ENCODE measurements around the gene COL8A2.

COL8A2 gene

DNA sequence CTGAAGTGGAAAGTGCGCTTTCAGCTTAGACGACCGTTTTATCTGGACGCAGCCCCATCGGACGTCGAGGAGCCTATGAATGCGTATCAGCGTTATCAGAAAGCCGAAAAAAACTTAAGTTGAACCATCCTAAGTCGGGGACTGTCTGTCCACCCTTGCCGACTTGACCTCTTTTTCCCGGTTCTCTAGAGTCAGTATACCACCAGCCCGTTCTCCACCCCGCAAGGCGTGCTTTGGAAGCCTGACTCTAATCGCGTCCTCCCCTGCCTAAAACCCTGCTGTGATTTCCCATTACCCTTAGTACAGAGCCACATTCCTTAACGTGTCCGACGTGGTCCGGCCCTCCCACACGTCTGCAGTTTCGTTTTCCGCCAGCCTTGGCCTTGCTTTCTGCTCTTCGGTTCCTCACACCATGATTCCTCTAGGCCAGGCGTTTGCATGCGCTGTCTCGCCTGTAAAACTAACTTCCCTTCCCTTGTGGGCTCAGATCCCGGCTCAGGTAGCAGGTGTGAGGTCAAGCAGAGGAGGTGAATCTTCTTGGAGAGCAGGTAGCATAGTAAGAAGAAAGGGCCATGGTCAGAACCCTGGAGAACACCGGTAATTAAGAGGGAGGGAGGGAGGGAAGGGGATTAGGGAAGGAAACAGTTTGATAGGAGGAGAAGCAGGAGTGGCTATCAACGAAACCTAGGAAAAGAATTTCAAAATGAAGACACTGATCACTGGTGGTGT, 35.5 kb downstream of the COL8A2 start:
- no peak for DNase-seq (ENCODE audit: low spot score)

GRCh38 chr1:36088577-36089392, 36.2 kb downstream of the COL8A2 start, which contains the start of gene ADPRS:
Gene ADPRS, plus strand, starts transcription at chr1:36088892. Its CDS starts 13 bp downstream, at chr1:36088905.
- peak; percentile 87 for DNase-seq (ENCODE audit: low spot score)

DNA sequence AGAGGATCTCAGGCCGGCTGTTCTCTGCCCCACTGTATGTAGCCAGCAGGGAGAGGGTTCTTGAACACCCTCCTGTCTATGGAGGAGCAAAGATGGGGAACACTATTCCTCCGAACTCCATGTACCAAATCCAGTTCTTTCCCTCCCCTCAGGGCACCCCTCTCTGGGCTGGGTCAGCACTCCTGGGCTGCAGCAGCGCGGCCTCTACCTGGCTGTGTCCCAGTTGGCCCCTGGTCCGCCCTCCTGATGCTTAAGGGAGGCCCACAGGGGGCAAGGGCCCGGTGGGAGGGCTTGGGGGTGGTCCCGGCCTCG, 36.8 kb downstream of the COL8A2 start:
- DNase-seq (ENCODE audit: low spot score), result no peak

GRCh38 chr1:36087233-36088123, 37.5 kb downstream of the COL8A2 start:
- DNase-seq (ENCODE audit: low spot score), result no peak

DNA sequence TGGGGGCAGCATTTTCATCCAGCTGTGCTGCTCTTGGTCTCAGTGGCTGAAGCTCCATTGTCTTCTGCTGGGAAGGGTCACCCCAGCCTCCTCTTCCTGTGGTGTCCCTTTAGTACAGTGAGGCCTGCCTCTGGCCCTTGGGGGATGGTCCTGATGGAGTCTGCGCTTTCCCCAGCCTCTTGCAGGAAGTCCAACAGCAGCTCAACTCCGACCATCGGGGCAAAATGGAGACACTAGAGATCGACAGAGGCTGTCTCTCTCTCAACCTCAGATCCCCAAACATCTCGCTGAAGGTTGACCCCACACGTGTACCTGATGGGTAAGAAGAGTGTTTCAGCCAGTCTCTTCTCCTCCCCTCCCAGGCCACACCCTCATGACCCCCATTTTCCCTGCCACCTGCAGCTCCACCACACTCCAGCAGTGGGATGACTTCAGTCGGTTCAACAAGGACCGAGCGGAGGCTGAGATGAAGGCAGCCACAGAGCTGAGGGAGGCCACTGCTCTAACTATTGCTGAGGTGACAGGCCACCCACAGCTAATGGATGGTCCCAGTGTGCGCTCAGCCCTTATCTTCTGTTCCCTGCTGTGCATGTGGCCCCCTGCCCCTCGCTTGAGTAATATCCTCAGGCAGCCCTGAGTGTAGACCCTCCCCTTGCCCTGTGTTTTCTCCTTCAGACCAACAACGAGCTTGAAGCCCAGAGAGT, 38.3 kb downstream of the COL8A2 start:
- no peak for DNase-seq (ENCODE audit: low spot score)

DNA sequence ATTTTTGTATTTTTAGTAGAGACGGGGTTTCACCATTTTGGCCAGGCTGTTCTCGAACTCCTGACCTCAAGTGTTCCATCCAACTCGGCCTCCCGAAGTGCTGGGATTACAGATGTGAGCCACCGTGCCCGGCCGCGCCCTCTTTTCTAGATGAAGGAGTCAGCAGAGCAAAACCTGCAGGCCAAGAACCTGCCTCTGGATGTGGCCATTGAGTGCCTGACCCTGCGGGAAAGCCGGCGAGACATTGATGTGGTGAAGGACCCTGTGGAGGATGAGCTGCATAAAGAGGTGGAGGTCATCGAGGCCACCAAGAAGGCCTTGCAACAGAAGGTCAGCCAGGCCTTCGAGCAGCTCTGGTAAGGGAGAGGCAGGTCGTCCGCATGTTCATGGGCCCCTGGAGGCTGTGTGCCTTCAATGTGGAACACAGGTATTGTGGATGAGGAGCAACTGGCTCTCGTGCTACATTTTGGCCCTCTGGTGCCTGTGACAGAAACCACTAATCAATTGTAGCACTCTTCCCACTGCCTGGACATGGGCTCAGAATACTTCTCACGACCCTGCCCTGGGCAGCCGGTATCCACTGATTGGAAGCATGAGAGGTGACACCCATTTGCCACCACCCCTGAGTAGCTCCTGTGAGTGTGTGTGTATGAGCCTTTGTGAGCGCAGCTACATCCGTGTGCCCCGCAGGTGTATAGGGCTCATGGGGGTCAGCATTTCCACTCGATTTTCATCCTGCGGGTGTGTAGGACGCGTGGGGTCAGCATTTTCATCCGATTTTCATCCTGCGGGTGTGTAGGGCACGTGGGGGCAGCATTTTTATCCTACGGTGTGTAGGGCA, 39.1 kb downstream of the COL8A2 start:
- DNase-seq (ENCODE audit: low spot score), result no peak

DNA sequence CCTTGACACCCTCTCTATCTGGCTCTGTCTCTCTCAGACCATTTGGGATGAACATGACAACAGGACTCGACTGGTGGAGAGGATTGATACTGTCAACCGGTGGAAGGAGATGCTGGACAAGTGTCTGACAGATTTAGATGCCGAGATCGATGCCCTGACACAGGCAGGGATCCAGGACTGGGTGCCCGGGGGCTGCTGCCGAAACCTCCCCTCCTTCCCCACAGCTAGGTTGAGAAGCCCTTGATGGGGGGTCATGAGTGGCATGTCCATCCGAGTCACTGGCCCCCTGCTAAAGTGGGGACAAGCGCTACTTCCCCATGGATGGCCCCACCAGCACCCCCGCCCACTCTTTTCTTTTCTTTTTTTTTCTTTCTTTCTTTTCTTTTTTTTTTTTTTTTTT, 39.9 kb downstream of the COL8A2 start:
- DNase-seq (ENCODE audit: low spot score), result no peak

DNA sequence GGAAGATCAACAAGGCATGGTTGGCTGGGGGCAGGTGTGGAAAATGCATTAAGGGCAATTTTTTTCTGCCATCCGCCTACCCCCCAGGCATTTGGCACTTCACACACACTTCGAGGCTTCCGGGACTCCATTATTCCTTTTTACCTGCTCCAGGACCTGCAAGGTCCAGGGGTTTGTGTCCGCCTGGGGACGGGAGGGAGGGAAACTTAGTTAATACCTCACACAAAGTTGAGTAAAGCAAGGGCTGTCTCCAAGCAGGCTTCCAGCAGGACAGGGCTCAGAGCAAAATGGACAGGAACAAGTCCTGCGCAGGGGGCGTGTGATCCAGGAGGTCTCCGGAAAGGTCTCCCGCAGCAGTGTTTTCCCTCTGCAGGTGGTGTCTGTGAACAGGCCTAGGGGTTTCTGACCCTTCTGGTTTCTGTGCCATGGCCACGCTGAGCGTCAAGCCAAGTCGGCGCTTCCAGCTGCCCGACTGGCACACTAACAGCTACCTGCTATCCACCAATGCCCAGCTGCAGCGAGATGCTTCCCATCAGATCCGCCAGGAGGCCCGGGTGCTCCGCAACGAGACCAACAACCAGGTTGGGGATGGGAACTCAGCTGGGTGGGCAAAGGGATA, 40.4 kb downstream of the COL8A2 start:
- no peak for DNase-seq (ENCODE audit: low spot score)

DNA sequence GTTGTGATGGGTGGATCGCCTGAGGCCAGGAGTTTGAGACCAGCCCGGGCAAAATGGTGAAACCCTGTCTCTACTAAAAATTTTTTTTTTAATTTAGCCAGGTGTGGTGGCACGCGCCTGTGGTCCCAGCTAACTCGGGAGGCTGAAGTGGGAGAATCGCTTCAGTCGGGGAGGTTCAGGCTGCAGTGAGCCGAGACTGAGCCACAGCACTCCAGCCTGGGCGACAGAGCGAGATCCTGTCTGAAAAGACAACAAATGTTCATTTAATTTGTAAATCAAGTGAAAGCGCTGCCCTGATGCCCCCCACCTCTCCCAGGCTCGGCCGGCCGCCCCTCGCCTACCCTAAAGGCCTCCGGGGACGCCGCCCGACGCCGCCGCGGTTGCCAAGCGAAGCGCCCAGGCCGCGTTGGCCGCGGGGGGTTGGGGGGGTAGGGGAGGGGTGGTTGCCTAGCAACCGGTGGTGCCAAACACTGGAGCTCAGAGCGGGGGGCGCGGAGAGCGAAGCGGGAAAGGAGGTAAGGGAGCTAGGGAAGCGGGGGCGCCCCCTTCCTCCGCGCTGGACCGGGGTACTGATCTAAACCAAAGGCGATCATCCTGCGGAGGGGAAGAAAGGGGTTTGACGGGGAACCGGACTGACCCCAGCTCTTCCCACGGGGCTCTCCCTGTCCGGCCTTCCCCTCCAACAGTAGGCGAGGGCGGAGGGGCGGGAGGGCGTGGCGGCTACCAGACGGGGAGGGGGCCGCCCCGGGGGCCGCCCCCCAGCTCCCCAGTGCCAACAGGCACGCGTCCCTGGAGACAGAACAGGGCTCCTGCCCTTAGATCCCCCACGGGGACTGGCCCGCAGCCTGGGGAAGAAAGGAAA, 41.2 kb downstream of the COL8A2 start, which contains the start of gene TEKT2:
TSS of gene TEKT2 (plus strand) at position 460 of the 862 bp plus-strand sequence. CDS start 828 bp downstream, outside the sequence.
- DNase-seq (ENCODE audit: low spot score), result no peak

- no peak for DNase-seq (ENCODE audit: low spot score)
These were observed 41.8 kb downstream of the COL8A2 start for GRCh38 chr1:36083219-36083618.

GRCh38 chr1:36081926-36082485, 43.0 kb downstream of the COL8A2 start:
- no peak for DNase-seq (ENCODE audit: low spot score)

DNA sequence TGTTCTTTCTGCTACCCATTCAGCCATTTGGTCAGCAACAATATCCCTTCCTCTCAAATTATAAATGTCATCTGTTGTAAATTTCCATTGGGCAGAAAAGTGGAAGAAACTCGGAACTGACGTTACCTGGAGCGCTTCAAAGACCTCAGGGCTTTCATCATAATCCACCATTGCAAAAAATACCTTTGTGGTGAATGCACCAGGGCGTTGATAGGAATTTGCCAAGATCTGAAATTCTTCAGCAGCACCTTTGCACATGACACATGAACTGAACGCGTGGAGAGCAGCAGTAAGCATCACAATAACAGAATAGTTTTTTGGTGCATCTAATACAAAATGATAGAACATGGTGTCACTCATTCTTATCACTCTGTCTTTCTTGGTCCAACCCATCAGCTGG, 44.2 kb downstream of the COL8A2 start:
- DNase-seq (ENCODE audit: low spot score), result no peak

GRCh38 chr1:36080236-36080635, 44.8 kb downstream of the COL8A2 start:
- DNase-seq (ENCODE audit: low spot score), result no peak

DNA sequence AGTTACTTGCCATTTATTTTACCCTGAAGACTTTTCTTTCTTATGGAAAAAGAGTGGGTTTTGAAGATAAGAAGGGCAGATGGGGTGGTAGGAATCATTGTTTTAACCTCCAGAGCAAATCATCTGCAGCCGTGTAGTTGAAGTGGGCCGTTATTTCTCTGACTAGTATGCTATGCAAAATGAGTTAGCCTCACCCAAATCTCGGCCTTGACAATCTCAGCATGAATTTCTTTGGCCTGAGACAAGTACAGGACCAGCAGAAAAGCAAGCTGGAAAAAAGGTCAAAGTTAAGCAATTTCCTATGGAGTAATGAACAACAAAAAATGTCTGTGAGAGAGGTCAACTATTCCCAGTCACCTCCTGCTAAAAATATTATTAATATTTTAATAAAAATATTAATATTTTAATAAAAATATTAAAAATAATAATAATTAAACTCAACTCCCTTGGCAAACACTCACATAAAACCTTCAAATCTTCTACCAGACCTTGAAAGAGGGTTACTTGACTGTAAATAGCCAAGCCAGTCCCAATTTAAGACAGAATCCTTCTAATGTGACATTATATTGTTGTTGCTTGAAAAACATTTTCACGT, 47.9 kb downstream of the COL8A2 start:
- DNase-seq (ENCODE audit: low spot score), result no peak

- no peak for DNase-seq (ENCODE audit: low spot score)
These were observed 54.7 kb downstream of the COL8A2 start for GRCh38 chr1:36070349-36070748.

GRCh38 chr1:36068866-36069265, 56.2 kb downstream of the COL8A2 start:
- no peak for DNase-seq (ENCODE audit: low spot score)

DNA sequence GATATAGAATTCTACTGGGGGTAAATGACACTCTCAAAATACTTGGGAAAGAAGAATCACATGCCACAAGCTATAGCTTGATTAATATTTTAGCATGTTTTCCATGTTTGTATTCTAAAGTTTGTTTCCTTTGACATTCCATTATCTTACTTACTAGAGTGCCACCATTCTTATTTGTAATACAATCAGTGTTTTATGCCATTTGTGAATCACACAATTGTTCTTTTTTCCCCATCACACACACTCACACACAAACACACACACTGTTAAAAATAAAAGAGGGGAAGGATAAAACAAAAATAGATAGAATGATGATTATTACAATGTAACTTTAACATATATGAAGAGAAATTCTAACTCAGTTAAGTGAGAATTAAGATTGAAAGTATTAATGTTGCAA, 57.2 kb downstream of the COL8A2 start:
- no peak for DNase-seq (ENCODE audit: low spot score)

DNA sequence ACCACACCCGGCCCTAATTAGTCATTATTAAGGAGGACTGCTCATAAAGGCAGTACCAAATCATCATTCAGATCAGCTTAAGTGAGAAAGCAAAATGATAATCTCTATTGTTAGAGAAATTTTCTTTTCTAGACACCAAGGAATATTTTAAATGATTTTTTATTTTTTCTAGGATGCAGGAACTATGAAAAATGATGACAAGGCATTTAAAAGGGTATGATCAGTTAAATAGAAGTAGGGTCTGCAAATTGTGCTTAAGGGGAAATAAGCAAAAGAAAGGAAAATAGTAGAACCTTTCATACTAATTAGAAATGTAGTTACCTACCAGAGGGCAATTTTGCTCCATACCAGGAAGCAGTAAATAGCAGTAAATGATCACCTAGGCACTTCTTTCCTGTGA, 62.7 kb downstream of the COL8A2 start:
- DNase-seq (ENCODE audit: low spot score), result no peak

DNA sequence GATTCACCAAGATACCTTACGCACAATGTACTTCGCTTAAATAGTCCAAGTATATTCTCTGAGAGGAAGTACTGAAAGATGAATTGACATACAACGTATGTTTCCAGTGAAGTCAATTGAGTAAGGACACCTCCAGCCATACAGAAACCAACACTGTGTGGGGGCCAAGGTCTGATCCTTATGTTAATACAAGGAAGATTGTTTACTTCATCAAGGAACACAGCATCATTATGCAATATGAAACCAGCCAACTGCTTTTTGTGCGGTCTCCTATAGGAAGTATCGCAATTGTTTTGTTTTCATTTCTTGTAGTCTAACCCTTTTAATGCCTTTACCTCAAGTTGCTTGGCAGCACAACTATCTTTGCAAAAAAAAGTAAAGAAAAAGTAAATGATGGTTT, 69.3 kb downstream of the COL8A2 start:
- no peak for DNase-seq (ENCODE audit: low spot score)
